GM12891 (cell line): ENCODE data around the gene UQCC2.

Source experiments
- POLR2A ChIP-seq: IDR thresholded peaks from 2 replicates; pipeline ENCODE4 v1.6.1; 2011; ENCODE audit warnings: low read depth, low read length, control low read depth
- POLR2AphosphoS5 ChIP-seq: IDR thresholded peaks from 2 replicates; pipeline ENCODE4 v1.6.1; 2011; ENCODE audit warnings: low read depth, low read length, control low read depth
- POU2F2 ChIP-seq: IDR thresholded peaks from 2 replicates; pipeline ENCODE4 v1.6.1; 2011; ENCODE audit warnings: low read depth, mild to moderate bottlenecking, control low read depth, low read length, moderate library complexity
- TAF1 ChIP-seq: IDR thresholded peaks from 2 replicates; pipeline ENCODE4 v1.6.1; 2011; ENCODE audit warnings: low read depth, low read length, control low read depth

DNA sequence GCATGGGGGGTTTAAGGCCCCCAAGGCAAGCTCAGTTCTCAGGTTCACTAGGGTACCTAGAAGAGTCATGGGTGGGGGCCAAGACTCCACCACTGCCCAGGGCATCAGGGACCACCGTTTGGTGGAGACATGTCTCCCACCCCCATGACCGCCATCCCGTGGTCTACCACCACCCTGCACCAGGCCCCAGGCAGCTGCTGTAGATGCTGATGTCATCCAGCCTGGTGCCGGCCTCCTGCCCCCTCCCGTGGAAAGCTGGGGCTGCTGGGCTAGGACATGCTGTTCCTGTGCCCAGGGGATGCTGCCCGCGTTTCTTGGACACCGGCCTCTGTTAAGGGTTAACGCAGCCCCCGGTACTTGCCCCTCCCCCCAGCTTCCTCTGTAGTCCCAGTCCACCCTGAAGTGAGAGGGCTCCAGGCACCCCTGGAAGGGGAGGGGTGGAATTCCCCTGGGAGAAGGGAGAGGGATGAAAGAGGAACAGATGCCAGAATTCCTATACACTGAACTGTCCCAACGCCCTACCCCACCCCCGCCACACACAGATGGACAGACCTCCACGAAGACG is 34.6 kb upstream of the UQCC2 start:
- TF ChIP-seq POLR2A = no peak
- no peak for TF ChIP-seq POU2F2
- no peak for TF ChIP-seq TAF1
- no peak for TF ChIP-seq POLR2AphosphoS5
